Gastroesophageal sphincter (tissue), 4 donors: ENCODE measurements around the gene CHCHD10. TPM values are rescaled to one million over a fixed set of nuclear protein-coding genes. Genes with fewer than 3 reads are reported as not detected.

ENCODE experiments used
- ATAC-seq: fragments of 150-250 bp; one replicate; pipeline ENCODE4 v1.9.1; 2016; ENCODE audit warnings: mild to moderate bottlenecking, moderate library complexity
- H3K27ac ChIP-seq, 4 donors: fragments of 200-600 bp; sonication (generic) in 3 of 4; 1 replicate in 3 of 4; 2 replicates in 1 of 4; pipeline ENCODE4 v1.5.1; 2016 to 2019
- H3K27me3 ChIP-seq: fragments of 200-600 bp; sonication (generic); one replicate; pipeline ENCODE4 v1.5.1; 2019
- H3K36me3 ChIP-seq, 2 donors: fragments of 200-600 bp; sonication (generic); one replicate each; pipeline ENCODE4 v1.5.1; 2019; ENCODE audit warnings: control low read depth in 1 of 2
- H3K4me1 ChIP-seq, 3 donors: fragments of 200-600 bp; sonication (generic); 1 replicate in 2 of 3; 2 replicates in 1 of 3; pipeline ENCODE4 v1.5.1; 2016 to 2019; ENCODE audit warnings: control low read depth in 2 of 3
- H3K4me3 ChIP-seq, 2 donors: fragments of 200-600 bp; sonication (generic); one replicate each; pipeline ENCODE4 v1.5.1; 2019; ENCODE audit warnings: mild to moderate bottlenecking in 1 of 2, moderate library complexity in 1 of 2
- H3K9me3 ChIP-seq, 3 donors: fragments of 200-600 bp; sonication (generic); one replicate each; pipeline ENCODE4 v1.5.1; 2017 to 2019; ENCODE audit warnings: control low read depth in 2 of 3
- EP300 ChIP-seq: sonication (generic); formaldehyde crosslinking; IDR thresholded peaks from one replicate; pipeline ENCODE4 v1.6.1; 2017; ENCODE audit warnings: antibody characterized with exemption, mild to moderate bottlenecking
- POLR2A ChIP-seq, 2 donors: fragments of 450-650 bp; IDR thresholded peaks; one replicate each; pipeline ENCODE4 v1.6.1; 2017; ENCODE audit warnings: antibody characterized with exemption in 2 of 2, mild to moderate bottlenecking in 2 of 2, moderate library complexity in 1 of 2
- POLR2AphosphoS5 ChIP-seq: sonication (generic); formaldehyde crosslinking; IDR thresholded peaks from one replicate; pipeline ENCODE4 v1.6.1; 2017; ENCODE audit warnings: antibody characterized with exemption
- WGBS, 2 donors: methylation state at CpG; one replicate each; pipeline ENCODE4 v1.1.5; 2018; ENCODE audit warnings: low coverage in 1 of 2; 5-methylcytosine and 5-hydroxymethylcytosine counted together
- total RNA-seq, 4 donors: library from RNA; depleted of rRNA; stranded (reverse); fragments of >200 nt; gene quantifications; one replicate each; pipeline ENCODE4 v1.1.0, GENCODE V29; 2016
- TF ChIP-seq, protein P1 (sequence below), 4 experiments: fragments of 200-600 bp in 2 of 4; fragments of 450-650 bp in 2 of 4; sonication (generic) in 1 of 4; IDR thresholded peaks; one replicate each; pipeline ENCODE4 v1.5.1; 2017 to 2019; ENCODE audit warnings: antibody characterized with exemption in 4 of 4, mild to moderate bottlenecking in 2 of 4, moderate library complexity in 2 of 4

Gene CHCHD10
- total RNA-seq, 4 donors from 2014 or later = 2.0 to 40.6 (median 28.1) TPM

DNA sequence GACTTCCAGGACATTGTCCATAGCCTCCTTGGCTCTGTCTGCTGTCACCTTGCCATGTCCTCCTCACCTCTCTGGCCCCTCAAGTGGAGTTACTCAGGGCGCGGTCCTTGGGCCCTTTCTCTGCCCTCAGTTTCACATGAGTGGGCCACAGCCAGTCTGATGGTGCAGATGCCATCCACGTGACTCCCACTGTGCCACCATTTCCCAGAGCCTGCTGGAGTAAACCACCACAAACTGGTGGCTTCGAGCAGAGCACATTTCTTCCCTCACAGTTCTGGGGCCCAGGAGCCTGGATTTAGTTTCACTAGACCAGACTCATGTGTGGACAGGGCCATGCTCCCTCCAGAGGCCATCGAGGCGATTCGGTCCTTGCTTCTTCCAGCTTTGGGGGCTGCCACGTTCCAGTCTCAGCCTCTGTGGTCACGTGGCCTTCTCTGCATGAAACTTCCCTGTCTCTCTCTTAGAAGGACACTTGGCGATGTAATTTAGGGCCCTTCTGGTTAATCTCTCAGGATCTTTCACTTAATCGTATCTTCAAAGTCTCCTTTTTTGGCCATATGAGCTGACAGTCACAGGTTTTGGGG is 33.6 kb upstream of the CHCHD10 start:
- 75 to 80% methylated on average over 8 to 10 of the region's 11 CpGs for WGBS, 2 donors
- H3K9me3 ChIP-seq = no peaks in the 10 kb centered on the region
- no peaks in the 10 kb centered on the region for H3K4me1 ChIP-seq
- no peak overlapping the region for H3K4me3 ChIP-seq
- no peak for ATAC-seq
- no peak overlapping the region for H3K27ac ChIP-seq
- peaks cover 0 to 92% of the 10 kb centered on the region in 2 donors for H3K36me3 ChIP-seq
- TF ChIP-seq EP300 = no peak
- TF ChIP-seq POLR2A (IDR thresholded peaks at IDR 0.05) = no peak
- TF ChIP-seq, protein P1, sequence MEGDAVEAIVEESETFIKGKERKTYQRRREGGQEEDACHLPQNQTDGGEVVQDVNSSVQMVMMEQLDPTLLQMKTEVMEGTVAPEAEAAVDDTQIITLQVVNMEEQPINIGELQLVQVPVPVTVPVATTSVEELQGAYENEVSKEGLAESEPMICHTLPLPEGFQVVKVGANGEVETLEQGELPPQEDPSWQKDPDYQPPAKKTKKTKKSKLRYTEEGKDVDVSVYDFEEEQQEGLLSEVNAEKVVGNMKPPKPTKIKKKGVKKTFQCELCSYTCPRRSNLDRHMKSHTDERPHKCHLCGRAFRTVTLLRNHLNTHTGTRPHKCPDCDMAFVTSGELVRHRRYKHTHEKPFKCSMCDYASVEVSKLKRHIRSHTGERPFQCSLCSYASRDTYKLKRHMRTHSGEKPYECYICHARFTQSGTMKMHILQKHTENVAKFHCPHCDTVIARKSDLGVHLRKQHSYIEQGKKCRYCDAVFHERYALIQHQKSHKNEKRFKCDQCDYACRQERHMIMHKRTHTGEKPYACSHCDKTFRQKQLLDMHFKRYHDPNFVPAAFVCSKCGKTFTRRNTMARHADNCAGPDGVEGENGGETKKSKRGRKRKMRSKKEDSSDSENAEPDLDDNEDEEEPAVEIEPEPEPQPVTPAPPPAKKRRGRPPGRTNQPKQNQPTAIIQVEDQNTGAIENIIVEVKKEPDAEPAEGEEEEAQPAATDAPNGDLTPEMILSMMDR (IDR thresholded peaks at IDR 0.05) = no peak
- no peak for TF ChIP-seq POLR2AphosphoS5
- no peaks in the 10 kb centered on the region for H3K27me3 ChIP-seq

DNA sequence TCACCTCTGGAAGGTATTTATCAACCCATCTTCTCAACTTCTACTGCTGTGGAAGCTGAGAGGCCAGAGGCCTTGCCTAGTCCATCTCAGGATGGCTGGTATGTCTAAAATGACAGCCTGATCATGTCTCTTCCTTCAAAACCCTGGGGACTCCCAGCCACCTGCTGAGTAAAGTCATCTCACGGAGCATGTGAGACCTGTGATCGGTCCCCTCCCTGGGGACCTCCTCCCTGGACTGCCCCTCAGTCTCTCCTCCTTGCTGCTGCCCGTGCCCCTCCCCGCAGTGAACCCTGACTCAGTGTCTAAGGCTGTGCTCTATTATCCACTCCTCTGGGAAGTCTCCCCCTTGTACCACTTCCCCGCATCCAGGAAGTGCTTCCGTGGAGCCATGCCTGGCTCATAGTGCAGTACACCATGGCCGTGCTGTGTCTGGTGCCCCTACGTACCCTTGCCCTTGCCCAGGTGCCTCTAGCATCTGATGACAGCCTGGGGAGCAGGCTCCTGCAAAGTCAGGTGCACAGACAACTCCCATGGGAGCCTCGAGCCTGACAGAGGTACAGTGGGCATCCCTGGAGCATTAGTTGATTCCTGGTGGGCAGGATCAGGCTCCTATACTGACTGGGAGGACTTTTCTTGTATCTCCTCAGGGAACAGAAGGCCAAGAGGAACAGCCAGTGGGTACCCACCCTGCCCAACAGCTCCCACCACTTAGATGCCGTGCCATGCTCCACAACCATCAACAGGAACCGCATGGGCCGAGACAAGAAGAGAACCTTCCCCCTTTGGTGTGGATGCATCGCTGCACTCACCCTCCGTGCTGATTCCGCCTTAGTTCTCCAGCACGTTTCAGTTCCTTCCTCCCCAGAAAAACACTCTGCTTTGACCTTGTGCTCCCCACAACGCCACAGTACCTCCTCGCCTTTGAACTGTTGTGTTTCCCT is 32.8 kb upstream of the CHCHD10 start:
- H3K36me3 ChIP-seq = peaks cover 0 to 92% of the 10 kb centered on the region in 2 donors

DNA sequence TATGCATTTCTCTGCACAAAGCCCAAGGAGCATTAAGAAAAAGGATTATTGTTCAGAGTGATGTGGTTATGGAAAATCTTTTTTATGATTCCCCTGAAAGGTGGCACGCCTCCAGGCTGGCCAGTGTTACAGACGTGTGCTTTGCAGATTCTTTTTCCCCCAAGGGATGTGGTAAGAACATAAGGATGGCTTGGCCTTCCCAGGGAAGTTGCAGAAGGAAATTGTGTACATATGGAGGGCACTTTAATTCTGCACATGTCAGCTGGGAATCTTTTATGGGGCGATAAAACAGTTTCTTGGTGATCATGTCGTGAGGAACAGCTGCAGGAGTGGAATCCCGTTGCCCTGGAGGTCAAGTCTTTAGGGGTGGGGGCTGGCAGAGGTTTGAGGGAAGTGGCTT is 28.7 kb upstream of the CHCHD10 start:
- Histone ChIP-seq H3K9me3 (no peaks in the 10 kb centered on the region), H3K27ac (no peak overlapping the region), H3K36me3 (peaks cover 0 to 91% of the 10 kb centered on the region in 2 donors), H3K4me3 (no peak overlapping the region), H3K4me1 (peaks cover 0 to 8% (median 0%) of the 10 kb centered on the region in 3 donors), H3K27me3 (no peaks in the 10 kb centered on the region)
- ATAC-seq = no peak
- WGBS, 2 donors = 33 to 54% methylated on average over 1 to 2 of the region's 5 CpGs
- TF ChIP-seq, protein P1 (IDR thresholded peaks at IDR 0.05) = no peak
- TF ChIP-seq POLR2A (IDR thresholded peaks at IDR 0.05) = no peak

More for the DNA sequence above, 32.8 kb upstream of the CHCHD10 start:
- H3K27me3 ChIP-seq = no peaks in the 10 kb centered on the region
- WGBS, 2 donors = 88 to 91% methylated on average over 5 to 14 of the region's 18 CpGs
- TF ChIP-seq POLR2A (IDR thresholded peaks at IDR 0.05) (no peak), POLR2AphosphoS5 (no peak), EP300 (no peak)
- TF ChIP-seq, protein P1 (IDR thresholded peaks at IDR 0.05) = no peak
- H3K4me1 ChIP-seq = no peaks in the 10 kb centered on the region
- H3K27ac ChIP-seq = no peak overlapping the region
- H3K4me3 ChIP-seq = no peak overlapping the region
- H3K9me3 ChIP-seq = no peaks in the 10 kb centered on the region
- no peak for ATAC-seq

DNA sequence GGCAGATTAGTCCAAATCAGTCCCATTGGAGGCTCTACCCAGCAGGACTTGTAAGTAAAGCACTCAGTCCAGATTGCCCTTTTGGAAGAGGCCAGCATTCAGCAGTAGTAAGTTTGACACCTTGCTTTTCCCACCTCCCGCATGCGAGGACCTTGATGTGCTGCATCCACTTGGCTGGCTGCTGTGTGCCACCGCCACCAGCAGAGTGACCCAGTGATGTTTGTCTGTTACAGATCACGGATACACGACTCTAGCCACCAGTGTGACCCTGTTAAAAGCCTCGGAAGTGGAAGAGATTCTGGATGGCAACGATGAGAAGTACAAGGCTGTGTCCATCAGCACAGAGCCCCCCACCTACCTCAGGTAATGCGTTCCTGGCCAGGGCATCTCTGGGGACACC is 25.6 kb upstream of the CHCHD10 start:
- H3K4me3 ChIP-seq = no peak overlapping the region
- peaks cover 0 to 39% (median 0%) of the 10 kb centered on the region in 3 donors for H3K4me1 ChIP-seq
- no peaks in the 10 kb centered on the region for H3K27me3 ChIP-seq
- ATAC-seq = no peak
- peaks cover 0 to 64% of the 10 kb centered on the region in 2 donors for H3K36me3 ChIP-seq
- TF ChIP-seq POLR2AphosphoS5 (no peak), POLR2A (IDR thresholded peaks at IDR 0.05) (no peak), EP300 (no peak)
- TF ChIP-seq, protein P1 (IDR thresholded peaks at IDR 0.05) = no peak
- no peak overlapping the region for H3K27ac ChIP-seq
- 81 to 93% methylated on average over 3 to 4 of the region's 8 CpGs for WGBS, 2 donors
- H3K9me3 ChIP-seq = no peaks in the 10 kb centered on the region
